OCI-LY3 (cell line): ENCODE results near the gene FBH1.

Experiments used
- H2AFZ ChIP-seq: fragments of 200-600, 300-600 bp; shearing (Covaris generic); 2 replicates; pipeline ENCODE4 v1.6.0; 2014; ENCODE audit warnings: antibody characterized with exemption, low read depth, low read length
- H3K27ac ChIP-seq: fragments of 200-600, 300-600 bp; sonication (generic); 2 replicates; pipeline ENCODE4 v1.5.1; 2014; ENCODE audit warnings: mild to moderate bottlenecking, low read length, moderate library complexity, mixed read lengths
- H3K27me3 ChIP-seq: fragments of 200-600, 300-600 bp; sonication (generic); 2 replicates; pipeline ENCODE4 v1.6.1; 2014; ENCODE audit warnings: low read depth, low read length, mixed read lengths
- H3K36me3 ChIP-seq: fragments of 200-600, 300-600 bp; sonication (generic); replicated peaks from 2 replicates; pipeline ENCODE3; 2014; ENCODE audit warnings: low read depth, low read length, mixed read lengths
- H3K4me1 ChIP-seq: fragments of 300-600, 200-600 bp; sonication (generic); 2 replicates; pipeline ENCODE4 v1.6.1; 2014; ENCODE audit warnings: low read length, mixed read lengths
- H3K4me2 ChIP-seq: fragments of 200-600, 300-600 bp; sonication (generic); 2 replicates; pipeline ENCODE4 v1.6.1; 2014; ENCODE audit warnings: low read length, mixed read lengths
- H3K4me3 ChIP-seq: fragments of 300-600, 200-600 bp; sonication (generic); 2 replicates; pipeline ENCODE4 v1.5.1; 2014; ENCODE audit warnings: antibody characterized with exemption, mild to moderate bottlenecking, low read length, moderate library complexity
- H3K79me2 ChIP-seq: fragments of 300-600, 200-600 bp; shearing (Covaris generic); 2 replicates; pipeline ENCODE4 v1.6.1; 2014; ENCODE audit warnings: mild to moderate bottlenecking, low read length, mixed read lengths
- H3K9ac ChIP-seq: fragments of 300-600, 200-600 bp; shearing (Covaris generic); 2 replicates; pipeline ENCODE4 v1.6.0; 2014; ENCODE audit warnings: mild to moderate bottlenecking, low read length, moderate library complexity
- H3K9me3 ChIP-seq: fragments of 200-600, 300-600 bp; shearing (Covaris generic); 2 replicates; pipeline ENCODE4 v1.6.1; 2014; ENCODE audit warnings: low read length, mixed read lengths; ENCODE audit not compliant: insufficient read depth
- H4K20me1 ChIP-seq: fragments of 200-600, 300-600 bp; sonication (generic); 2 replicates; pipeline ENCODE4 v1.6.1; 2016; ENCODE audit warnings: low read length, mixed read lengths; ENCODE audit not compliant: insufficient read depth
- CTCF ChIP-seq: fragments of 200-600, 300-600 bp; sonication (generic); IDR thresholded peaks from 2 replicates; pipeline ENCODE4 v1.5.1; 2014; ENCODE audit warnings: antibody characterized with exemption, low read length, low read depth
- EZH2phosphoT487 ChIP-seq: fragments of 200-600 bp; shearing (Covaris generic); IDR thresholded peaks from 2 replicates; pipeline ENCODE4 v1.6.1; 2018; ENCODE audit warnings: antibody characterized with exemption, mixed run types, low read depth

Gene FBH1

GRCh38 chr10:5888351-5888750 is 1.7 kb upstream of the FBH1 start:
- Histone ChIP-seq H3K27me3 (no peaks in the 10 kb centered on the region), H3K4me3 (peak overlapping the region; percentile 84), H3K4me2 (peak overlapping the region; percentile 82), H3K36me3 (peaks cover 9% of the 10 kb centered on the region), H3K9ac (peak overlapping the region; percentile 76), H3K9me3 (no peaks in the 10 kb centered on the region), H3K4me1 (peaks cover 11% of the 10 kb centered on the region), H3K27ac (no peak overlapping the region), H3K79me2 (peaks cover 46% of the 10 kb centered on the region), H4K20me1 (peaks cover 4% of the 10 kb centered on the region; the same call in 1 of the 2 replicates), H2AFZ (no peak overlapping the region)
- TF ChIP-seq EZH2phosphoT487 (no peak), CTCF (no peak)

GRCh38 chr10:5888843-5889623 is 1.0 kb upstream of the FBH1 start:
- Histone ChIP-seq H3K27ac (peak overlapping the region; percentile 26; the same call in 1 of the 2 replicates), H3K9me3 (no peaks in the 10 kb centered on the region), H3K79me2 (peaks cover 46% of the 10 kb centered on the region), H3K9ac (peak overlapping the region; percentile 76), H3K27me3 (no peaks in the 10 kb centered on the region), H3K36me3 (peaks cover 9% of the 10 kb centered on the region), H3K4me1 (peaks cover 11% of the 10 kb centered on the region), H3K4me2 (peak overlapping the region; percentile 82), H4K20me1 (peaks cover 4% of the 10 kb centered on the region; the same call in 1 of the 2 replicates), H2AFZ (peak overlapping the region; percentile 31; the same call in 1 of the 2 replicates), H3K4me3 (peak overlapping the region; percentile 84)
- TF ChIP-seq CTCF (0 out of 2 replicates have a peak, but pooled peaks have one; percentile 3), EZH2phosphoT487 (no peak)

GRCh38 chr10:5890452-5890915 is 441 bp downstream of the FBH1 start:
- H3K79me2 ChIP-seq = peaks cover 46% of the 10 kb centered on the region
- no peaks in the 10 kb centered on the region for H3K27me3 ChIP-seq
- H3K4me3 ChIP-seq = peak overlapping the region; percentile 98
- H4K20me1 ChIP-seq = peaks cover 4% of the 10 kb centered on the region; the same call in 1 of the 2 replicates
- peak overlapping the region; percentile 83 for H3K9ac ChIP-seq
- H3K4me1 ChIP-seq = peaks cover 11% of the 10 kb centered on the region
- no peaks in the 10 kb centered on the region for H3K9me3 ChIP-seq
- TF ChIP-seq EZH2phosphoT487 (no peak), CTCF (no peak)
- H3K36me3 ChIP-seq = peaks cover 11% of the 10 kb centered on the region
- peak overlapping the region; percentile 98 for H3K4me2 ChIP-seq
- no peak overlapping the region for H3K27ac ChIP-seq
- H2AFZ ChIP-seq = no peak overlapping the region

- no peaks in the 10 kb centered on the region for H3K9me3 ChIP-seq
- H3K36me3 ChIP-seq = peaks cover 6% of the 10 kb centered on the region
- H3K79me2 ChIP-seq = peaks cover 46% of the 10 kb centered on the region
- H4K20me1 ChIP-seq = peaks cover 4% of the 10 kb centered on the region; the same call in 1 of the 2 replicates
- peak overlapping the region; percentile 83 for H3K9ac ChIP-seq
- no peak for TF ChIP-seq CTCF
- TF ChIP-seq EZH2phosphoT487 = no peak
- H3K27ac ChIP-seq = no peak overlapping the region
- peak overlapping the region; percentile 98 for H3K4me3 ChIP-seq
- no peaks in the 10 kb centered on the region for H3K27me3 ChIP-seq
- peak overlapping the region; percentile 98 for H3K4me2 ChIP-seq
- no peak overlapping the region for H2AFZ ChIP-seq
- H3K4me1 ChIP-seq = peaks cover 11% of the 10 kb centered on the region
These were observed 966 bp downstream of the FBH1 start for GRCh38 chr10:5891009-5891408.
